ENCODE measurements around the gene PSME2.

Gene PSME2

DNA sequence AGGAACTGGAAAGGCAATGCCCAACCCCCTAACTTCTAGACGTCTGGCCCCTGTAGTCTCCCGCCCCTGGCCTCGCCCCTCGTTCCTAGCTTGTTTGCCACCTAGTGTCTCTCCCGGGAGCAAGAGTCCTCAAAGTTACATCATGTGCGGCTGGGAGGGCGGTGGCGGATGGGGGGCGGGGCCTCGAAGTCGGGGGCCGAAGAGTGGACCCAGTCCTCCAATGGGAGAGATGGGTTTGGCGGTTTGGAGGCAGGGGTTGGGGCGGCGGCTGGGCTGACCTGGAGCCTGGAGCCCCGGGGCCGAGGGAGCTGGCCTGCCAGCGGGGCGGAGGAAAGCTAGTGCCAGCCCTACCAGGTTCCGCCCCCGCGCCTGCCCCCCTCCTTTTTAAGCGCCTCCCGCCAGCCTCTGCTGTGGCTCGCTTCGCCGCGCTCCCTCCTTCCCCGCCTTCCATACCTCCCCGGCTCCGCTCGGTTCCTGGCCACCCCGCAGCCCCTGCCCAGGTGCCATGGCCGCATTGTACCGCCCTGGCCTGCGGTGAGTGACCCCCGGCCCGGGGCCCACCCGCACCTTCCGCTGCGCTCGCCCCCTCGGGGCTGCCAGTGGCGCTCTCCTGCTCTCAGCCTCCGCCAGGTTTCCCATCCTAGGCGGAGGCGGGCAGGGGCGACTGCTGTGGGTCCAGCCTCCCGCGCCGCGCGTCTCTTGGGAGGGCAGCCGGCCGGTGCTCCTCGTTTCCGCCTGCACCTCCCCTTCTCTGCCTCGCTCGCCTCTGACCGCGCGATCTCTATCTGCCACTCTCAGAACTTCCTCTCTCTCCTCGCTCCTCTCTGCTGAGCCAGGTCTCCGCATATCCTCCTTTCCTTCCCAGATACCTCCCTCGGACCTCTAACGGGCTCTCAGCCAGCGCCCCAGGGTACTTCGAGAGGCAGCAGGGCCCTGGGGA lies 52.2 kb downstream of the PSME2 start, which contains the start of gene PCK2 (continued):
- TF ChIP-seq, protein P1, sequence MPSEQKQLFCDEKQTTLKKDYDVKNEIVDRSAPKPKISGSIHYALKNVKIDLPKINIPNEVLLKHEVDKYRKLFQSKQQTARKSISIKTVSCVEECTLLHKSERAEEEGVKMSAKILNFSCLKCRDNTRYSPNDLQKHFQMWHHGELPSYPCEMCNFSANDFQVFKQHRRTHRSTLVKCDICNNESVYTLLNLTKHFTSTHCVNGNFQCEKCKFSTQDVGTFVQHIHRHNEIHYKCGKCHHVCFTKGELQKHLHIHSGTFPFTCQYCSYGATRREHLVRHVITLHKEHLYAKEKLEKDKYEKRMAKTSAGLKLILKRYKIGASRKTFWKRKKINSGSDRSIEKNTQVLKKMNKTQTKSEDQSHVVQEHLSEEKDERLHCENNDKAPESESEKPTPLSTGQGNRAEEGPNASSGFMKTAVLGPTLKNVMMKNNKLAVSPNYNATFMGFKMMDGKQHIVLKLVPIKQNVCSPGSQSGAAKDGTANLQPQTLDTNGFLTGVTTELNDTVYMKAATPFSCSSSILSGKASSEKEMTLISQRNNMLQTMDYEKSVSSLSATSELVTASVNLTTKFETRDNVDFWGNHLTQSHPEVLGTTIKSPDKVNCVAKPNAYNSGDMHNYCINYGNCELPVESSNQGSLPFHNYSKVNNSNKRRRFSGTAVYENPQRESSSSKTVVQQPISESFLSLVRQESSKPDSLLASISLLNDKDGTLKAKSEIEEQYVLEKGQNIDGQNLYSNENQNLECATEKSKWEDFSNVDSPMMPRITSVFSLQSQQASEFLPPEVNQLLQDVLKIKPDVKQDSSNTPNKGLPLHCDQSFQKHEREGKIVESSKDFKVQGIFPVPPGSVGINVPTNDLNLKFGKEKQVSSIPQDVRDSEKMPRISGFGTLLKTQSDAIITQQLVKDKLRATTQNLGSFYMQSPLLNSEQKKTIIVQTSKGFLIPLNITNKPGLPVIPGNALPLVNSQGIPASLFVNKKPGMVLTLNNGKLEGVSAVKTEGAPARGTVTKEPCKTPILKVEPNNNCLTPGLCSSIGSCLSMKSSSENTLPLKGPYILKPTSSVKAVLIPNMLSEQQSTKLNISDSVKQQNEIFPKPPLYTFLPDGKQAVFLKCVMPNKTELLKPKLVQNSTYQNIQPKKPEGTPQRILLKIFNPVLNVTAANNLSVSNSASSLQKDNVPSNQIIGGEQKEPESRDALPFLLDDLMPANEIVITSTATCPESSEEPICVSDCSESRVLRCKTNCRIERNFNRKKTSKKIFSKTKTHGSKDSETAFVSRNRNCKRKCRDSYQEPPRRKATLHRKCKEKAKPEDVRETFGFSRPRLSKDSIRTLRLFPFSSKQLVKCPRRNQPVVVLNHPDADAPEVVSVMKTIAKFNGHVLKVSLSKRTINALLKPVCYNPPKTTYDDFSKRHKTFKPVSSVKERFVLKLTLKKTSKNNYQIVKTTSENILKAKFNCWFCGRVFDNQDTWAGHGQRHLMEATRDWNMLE (tag by site-specific recombination; conservative IDR thresholded peaks at IDR 0.05; ENCODE audit: low read depth): no peak
- TF ChIP-seq, protein P2, sequence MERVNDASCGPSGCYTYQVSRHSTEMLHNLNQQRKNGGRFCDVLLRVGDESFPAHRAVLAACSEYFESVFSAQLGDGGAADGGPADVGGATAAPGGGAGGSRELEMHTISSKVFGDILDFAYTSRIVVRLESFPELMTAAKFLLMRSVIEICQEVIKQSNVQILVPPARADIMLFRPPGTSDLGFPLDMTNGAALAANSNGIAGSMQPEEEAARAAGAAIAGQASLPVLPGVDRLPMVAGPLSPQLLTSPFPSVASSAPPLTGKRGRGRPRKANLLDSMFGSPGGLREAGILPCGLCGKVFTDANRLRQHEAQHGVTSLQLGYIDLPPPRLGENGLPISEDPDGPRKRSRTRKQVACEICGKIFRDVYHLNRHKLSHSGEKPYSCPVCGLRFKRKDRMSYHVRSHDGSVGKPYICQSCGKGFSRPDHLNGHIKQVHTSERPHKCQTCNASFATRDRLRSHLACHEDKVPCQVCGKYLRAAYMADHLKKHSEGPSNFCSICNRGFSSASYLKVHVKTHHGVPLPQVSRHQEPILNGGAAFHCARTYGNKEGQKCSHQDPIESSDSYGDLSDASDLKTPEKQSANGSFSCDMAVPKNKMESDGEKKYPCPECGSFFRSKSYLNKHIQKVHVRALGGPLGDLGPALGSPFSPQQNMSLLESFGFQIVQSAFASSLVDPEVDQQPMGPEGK (tag by site-specific recombination; IDR thresholded peaks at IDR 0.05): peak; percentile 99
- TF ChIP-seq ZNF16 (tag by site-specific recombination; IDR thresholded peaks at IDR 0.05; ENCODE audit: low read depth) (no peak), ZNF223 (tag by site-specific recombination; IDR thresholded peaks at IDR 0.05) (no peak), ZNF2 (tag by site-specific recombination; IDR thresholded peaks at IDR 0.05) (peak; percentile 77; the same call in 1 of the 2 replicates), KLF9 (tag by site-specific recombination; IDR thresholded peaks at IDR 0.05; ENCODE audit: low read depth) (peak; percentile 66), ZNF677 (tag by site-specific recombination; IDR thresholded peaks at IDR 0.05) (no peak), ZFP69B (tag by site-specific recombination; IDR thresholded peaks at IDR 0.05) (peak; percentile 87), ZNF571 (tag by site-specific recombination; IDR thresholded peaks at IDR 0.05) (no peak), ZNF670 (tag by site-specific recombination; IDR thresholded peaks at IDR 0.05; ENCODE audit: low read depth) (no peak), ZNF404 (tag by site-specific recombination; IDR thresholded peaks at IDR 0.05) (no peak), ZNF324 (tag by site-specific recombination; IDR thresholded peaks at IDR 0.05) (peak; percentile 52; the same call in 1 of the 2 replicates), GLIS1 (tag by site-specific recombination; IDR thresholded peaks at IDR 0.05) (peak; percentile 82)
- TF ChIP-seq, protein P3, sequence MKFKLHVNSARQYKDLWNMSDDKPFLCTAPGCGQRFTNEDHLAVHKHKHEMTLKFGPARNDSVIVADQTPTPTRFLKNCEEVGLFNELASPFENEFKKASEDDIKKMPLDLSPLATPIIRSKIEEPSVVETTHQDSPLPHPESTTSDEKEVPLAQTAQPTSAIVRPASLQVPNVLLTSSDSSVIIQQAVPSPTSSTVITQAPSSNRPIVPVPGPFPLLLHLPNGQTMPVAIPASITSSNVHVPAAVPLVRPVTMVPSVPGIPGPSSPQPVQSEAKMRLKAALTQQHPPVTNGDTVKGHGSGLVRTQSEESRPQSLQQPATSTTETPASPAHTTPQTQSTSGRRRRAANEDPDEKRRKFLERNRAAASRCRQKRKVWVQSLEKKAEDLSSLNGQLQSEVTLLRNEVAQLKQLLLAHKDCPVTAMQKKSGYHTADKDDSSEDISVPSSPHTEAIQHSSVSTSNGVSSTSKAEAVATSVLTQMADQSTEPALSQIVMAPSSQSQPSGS (tag by site-specific recombination; IDR thresholded peaks at IDR 0.05; ENCODE audit: low read depth): no peak
- TF ChIP-seq, protein P4, sequence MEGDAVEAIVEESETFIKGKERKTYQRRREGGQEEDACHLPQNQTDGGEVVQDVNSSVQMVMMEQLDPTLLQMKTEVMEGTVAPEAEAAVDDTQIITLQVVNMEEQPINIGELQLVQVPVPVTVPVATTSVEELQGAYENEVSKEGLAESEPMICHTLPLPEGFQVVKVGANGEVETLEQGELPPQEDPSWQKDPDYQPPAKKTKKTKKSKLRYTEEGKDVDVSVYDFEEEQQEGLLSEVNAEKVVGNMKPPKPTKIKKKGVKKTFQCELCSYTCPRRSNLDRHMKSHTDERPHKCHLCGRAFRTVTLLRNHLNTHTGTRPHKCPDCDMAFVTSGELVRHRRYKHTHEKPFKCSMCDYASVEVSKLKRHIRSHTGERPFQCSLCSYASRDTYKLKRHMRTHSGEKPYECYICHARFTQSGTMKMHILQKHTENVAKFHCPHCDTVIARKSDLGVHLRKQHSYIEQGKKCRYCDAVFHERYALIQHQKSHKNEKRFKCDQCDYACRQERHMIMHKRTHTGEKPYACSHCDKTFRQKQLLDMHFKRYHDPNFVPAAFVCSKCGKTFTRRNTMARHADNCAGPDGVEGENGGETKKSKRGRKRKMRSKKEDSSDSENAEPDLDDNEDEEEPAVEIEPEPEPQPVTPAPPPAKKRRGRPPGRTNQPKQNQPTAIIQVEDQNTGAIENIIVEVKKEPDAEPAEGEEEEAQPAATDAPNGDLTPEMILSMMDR (tag by site-specific recombination; IDR thresholded peaks at IDR 0.05): peak; percentile 77
- TF ChIP-seq, protein P5, sequence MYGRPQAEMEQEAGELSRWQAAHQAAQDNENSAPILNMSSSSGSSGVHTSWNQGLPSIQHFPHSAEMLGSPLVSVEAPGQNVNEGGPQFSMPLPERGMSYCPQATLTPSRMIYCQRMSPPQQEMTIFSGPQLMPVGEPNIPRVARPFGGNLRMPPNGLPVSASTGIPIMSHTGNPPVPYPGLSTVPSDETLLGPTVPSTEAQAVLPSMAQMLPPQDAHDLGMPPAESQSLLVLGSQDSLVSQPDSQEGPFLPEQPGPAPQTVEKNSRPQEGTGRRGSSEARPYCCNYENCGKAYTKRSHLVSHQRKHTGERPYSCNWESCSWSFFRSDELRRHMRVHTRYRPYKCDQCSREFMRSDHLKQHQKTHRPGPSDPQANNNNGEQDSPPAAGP (tag by site-specific recombination; IDR thresholded peaks at IDR 0.05): peak; percentile 69; the same call in 1 of the 2 replicates
- TF ChIP-seq, protein P6, sequence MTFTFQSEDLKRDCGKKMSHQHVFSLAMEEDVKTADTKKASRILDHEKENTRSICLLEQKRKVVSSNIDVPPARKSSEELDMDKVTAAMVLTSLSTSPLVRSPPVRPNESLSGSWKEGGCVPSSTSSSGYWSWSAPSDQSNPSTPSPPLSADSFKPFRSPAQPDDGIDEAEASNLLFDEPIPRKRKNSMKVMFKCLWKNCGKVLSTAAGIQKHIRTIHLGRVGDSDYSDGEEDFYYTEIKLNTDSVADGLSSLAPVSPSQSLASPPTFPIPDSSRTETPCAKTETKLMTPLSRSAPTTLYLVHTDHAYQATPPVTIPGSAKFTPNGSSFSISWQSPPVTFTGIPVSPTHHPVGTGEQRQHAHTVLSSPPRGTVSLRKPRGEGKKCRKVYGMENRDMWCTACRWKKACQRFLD (tag by site-specific recombination; IDR thresholded peaks at IDR 0.05): peak; percentile 40; the same call in 1 of the 2 replicates
- TF ChIP-seq, protein P7, sequence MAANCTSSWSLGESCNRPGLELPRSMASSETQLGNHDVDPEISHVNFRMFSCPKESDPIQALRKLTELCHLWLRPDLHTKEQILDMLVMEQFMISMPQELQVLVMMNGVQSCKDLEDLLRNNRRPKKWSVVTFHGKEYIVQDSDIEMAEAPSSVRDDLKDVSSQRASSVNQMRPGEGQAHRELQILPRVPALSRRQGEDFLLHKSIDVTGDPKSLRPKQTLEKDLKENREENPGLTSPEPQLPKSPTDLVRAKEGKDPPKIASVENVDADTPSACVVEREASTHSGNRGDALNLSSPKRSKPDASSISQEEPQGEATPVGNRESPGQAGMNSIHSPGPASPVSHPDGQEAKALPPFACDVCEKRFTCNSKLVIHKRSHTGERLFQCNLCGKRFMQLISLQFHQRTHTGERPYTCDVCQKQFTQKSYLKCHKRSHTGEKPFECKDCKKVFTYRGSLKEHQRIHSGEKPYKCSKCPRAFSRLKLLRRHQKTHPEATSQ (tag by site-specific recombination; IDR thresholded peaks at IDR 0.05): 0 out of 2 replicates have a peak, but pooled peaks have one; percentile 62
- TF ChIP-seq, protein P8, sequence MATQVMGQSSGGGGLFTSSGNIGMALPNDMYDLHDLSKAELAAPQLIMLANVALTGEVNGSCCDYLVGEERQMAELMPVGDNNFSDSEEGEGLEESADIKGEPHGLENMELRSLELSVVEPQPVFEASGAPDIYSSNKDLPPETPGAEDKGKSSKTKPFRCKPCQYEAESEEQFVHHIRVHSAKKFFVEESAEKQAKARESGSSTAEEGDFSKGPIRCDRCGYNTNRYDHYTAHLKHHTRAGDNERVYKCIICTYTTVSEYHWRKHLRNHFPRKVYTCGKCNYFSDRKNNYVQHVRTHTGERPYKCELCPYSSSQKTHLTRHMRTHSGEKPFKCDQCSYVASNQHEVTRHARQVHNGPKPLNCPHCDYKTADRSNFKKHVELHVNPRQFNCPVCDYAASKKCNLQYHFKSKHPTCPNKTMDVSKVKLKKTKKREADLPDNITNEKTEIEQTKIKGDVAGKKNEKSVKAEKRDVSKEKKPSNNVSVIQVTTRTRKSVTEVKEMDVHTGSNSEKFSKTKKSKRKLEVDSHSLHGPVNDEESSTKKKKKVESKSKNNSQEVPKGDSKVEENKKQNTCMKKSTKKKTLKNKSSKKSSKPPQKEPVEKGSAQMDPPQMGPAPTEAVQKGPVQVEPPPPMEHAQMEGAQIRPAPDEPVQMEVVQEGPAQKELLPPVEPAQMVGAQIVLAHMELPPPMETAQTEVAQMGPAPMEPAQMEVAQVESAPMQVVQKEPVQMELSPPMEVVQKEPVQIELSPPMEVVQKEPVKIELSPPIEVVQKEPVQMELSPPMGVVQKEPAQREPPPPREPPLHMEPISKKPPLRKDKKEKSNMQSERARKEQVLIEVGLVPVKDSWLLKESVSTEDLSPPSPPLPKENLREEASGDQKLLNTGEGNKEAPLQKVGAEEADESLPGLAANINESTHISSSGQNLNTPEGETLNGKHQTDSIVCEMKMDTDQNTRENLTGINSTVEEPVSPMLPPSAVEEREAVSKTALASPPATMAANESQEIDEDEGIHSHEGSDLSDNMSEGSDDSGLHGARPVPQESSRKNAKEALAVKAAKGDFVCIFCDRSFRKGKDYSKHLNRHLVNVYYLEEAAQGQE (tag by site-specific recombination; IDR thresholded peaks at IDR 0.05): peak; percentile 41; the same call in 1 of the 2 replicates
